ENCODE results near the gene CTDSPL.
"Not testable (repeated sequence)": the region's sequence is repeated elsewhere in the genome, so short reads cannot be mapped to it uniquely, and the experiment has no call there.

The CTDSPL gene

GRCh38 chr3:37861620-37862041 is at the start of gene CTDSPL:
CTDSPL (plus strand) TSS chr3:37861880; CDS start chr3:37862200, 320 bp downstream.
- peak; percentile 87 for DNase-seq (ENCODE audit: low spot score)

- DNase-seq (ENCODE audit: low spot score) = no peak
Observed at GRCh38 chr3:37812499-37812896, 49.2 kb upstream of the CTDSPL start.

GRCh38 chr3:37813403-37813802 is 48.3 kb upstream of the CTDSPL start:
- DNase-seq (ENCODE audit: low spot score) = no peak

- peak; percentile 38 for DNase-seq (ENCODE audit: low spot score)
Observed at GRCh38 chr3:37814547-37814946, 47.1 kb upstream of the CTDSPL start.

GRCh38 chr3:37815156-37815555 is 46.5 kb upstream of the CTDSPL start:
- DNase-seq (ENCODE audit: low spot score) = not testable (repeated sequence)

- no peak for DNase-seq (ENCODE audit: low spot score)
Observed at GRCh38 chr3:37816271-37816670, 45.4 kb upstream of the CTDSPL start.

GRCh38 chr3:37819591-37819990 is 42.1 kb upstream of the CTDSPL start:
- no peak for DNase-seq (ENCODE audit: low spot score)

- no peak for DNase-seq (ENCODE audit: low spot score)
Observed at GRCh38 chr3:37820286-37820685, 41.4 kb upstream of the CTDSPL start.

GRCh38 chr3:37823189-37823588 is 38.5 kb upstream of the CTDSPL start:
- no peak for DNase-seq (ENCODE audit: low spot score)

- no peak for DNase-seq (ENCODE audit: low spot score)
Observed at GRCh38 chr3:37824090-37824953, 37.4 kb upstream of the CTDSPL start.

GRCh38 chr3:37824954-37825328 is 36.7 kb upstream of the CTDSPL start:
- DNase-seq (ENCODE audit: low spot score) = no peak

- no peak for DNase-seq (ENCODE audit: low spot score)
Observed at GRCh38 chr3:37825744-37826400, 35.8 kb upstream of the CTDSPL start.

- DNase-seq (ENCODE audit: low spot score) = no peak
Observed at GRCh38 chr3:37826502-37826901, 35.2 kb upstream of the CTDSPL start.

GRCh38 chr3:37826933-37827332 is 34.7 kb upstream of the CTDSPL start:
- no peak for DNase-seq (ENCODE audit: low spot score)

GRCh38 chr3:37832480-37832879 is 29.2 kb upstream of the CTDSPL start:
- DNase-seq (ENCODE audit: low spot score) = no peak

- no peak for DNase-seq (ENCODE audit: low spot score)
Observed at GRCh38 chr3:37833302-37834186, 28.1 kb upstream of the CTDSPL start.

GRCh38 chr3:37836589-37836988 is 25.1 kb upstream of the CTDSPL start:
- DNase-seq (ENCODE audit: low spot score) = no peak

- DNase-seq (ENCODE audit: low spot score) = no peak
Observed at GRCh38 chr3:37847689-37848088, 14.0 kb upstream of the CTDSPL start.

- no peak for DNase-seq (ENCODE audit: low spot score)
Observed at GRCh38 chr3:37849146-37849923, 12.3 kb upstream of the CTDSPL start.

GRCh38 chr3:37852097-37852496 is 9.6 kb upstream of the CTDSPL start:
- DNase-seq (ENCODE audit: low spot score) = no peak

- no peak for DNase-seq (ENCODE audit: low spot score)
Observed at GRCh38 chr3:37852771-37853170, 8.9 kb upstream of the CTDSPL start.
